Gastrocnemius medialis (tissue), 4 donors: ENCODE results near the gene INPP4B. TPM values are rescaled to one million over a fixed set of nuclear protein-coding genes. Genes with fewer than 3 reads are reported as not detected.
A peak's percentile ranks its signal among the peaks of the same experiment; 100 is the strongest.

Experiments used
- ATAC-seq, 2 donors: fragments of 150-250 bp; one replicate each; pipeline ENCODE4 v1.9.1; 2016
- DNase-seq, 2 donors: peaks; one replicate each; pipeline ENCODE4 v3.0.0-alpha.2; 2019
- H3K27ac ChIP-seq, 4 donors: fragments of 200-600 bp; sonication (generic); 1 replicate in 1 of 4; 2 replicates in 3 of 4; pipeline ENCODE4 v1.5.1; 2016 to 2018; ENCODE audit warnings: mild to moderate bottlenecking in 2 of 4, moderate library complexity in 1 of 4
- H3K27me3 ChIP-seq, 3 donors: fragments of 200-600 bp; sonication (generic) in 2 of 3; 1 replicate in 1 of 3; 2 replicates in 2 of 3; pipeline versions ENCODE4 v1.5.1 to v1.6.0; 2016 to 2019; ENCODE audit warnings: mild to moderate bottlenecking in 1 of 3, moderate library complexity in 1 of 3
- H3K36me3 ChIP-seq, 2 donors: fragments of 200-600 bp; sonication (generic) in 1 of 2; one replicate each; pipeline ENCODE4 v1.5.1; 2017 to 2018
- H3K4me1 ChIP-seq, 2 donors: fragments of 200-600 bp; sonication (generic) in 1 of 2; one replicate each; pipeline ENCODE4 v1.5.1; 2016 to 2017; ENCODE audit warnings: mild to moderate bottlenecking in 2 of 2
- H3K4me3 ChIP-seq, 4 donors: fragments of 200-600 bp; sonication (generic) in 3 of 4; 1 replicate in 1 of 4; 2 replicates in 3 of 4; pipeline ENCODE4 v1.5.1; 2016 to 2019; ENCODE audit warnings: mild to moderate bottlenecking in 2 of 4
- H3K9me3 ChIP-seq, 3 donors: fragments of 200-600 bp; sonication (generic) in 2 of 3; 1 replicate in 1 of 3; 2 replicates in 2 of 3; pipeline ENCODE4 v1.5.1; 2016 to 2019
- POLR2A ChIP-seq, 2 donors: fragments of 450-650 bp; IDR thresholded peaks; one replicate each; pipeline ENCODE4 v1.6.1; 2017; ENCODE audit warnings: antibody characterized with exemption in 2 of 2, mild to moderate bottlenecking in 2 of 2, moderate library complexity in 2 of 2
- in situ Hi-C, 4 donors: fragments of 200-750 bp; cut with MboI; loops; one replicate each; pipeline versions ENCODE4 v1.15.0 to v1.8.0; 2017; ENCODE audit warnings: low sequenced_read_pairs in 4 of 4
- intact Hi-C: fragments of 100-400 bp; cut with DNase I; formaldehyde crosslinking; loops from one replicate; pipeline ENCODE4 v1.15.1; 2023; ENCODE audit warnings: low total_unique reads
- total RNA-seq, 4 donors: library from RNA; depleted of rRNA; stranded (reverse); fragments of >200 nt; gene quantifications; one replicate each; pipeline versions ENCODE4 v1.1.0 to v1.2.3, GENCODE V29; 2016
- TF ChIP-seq, protein P1 (sequence below), 5 experiments: fragments of 450-650 bp in 3 of 5; fragments of 200-600 bp in 2 of 5; sonication (generic) in 2 of 5; IDR thresholded peaks in 4 of 5; conservative IDR thresholded peaks in 1 of 5; 1 replicate in 4 of 5; 2 replicates in 1 of 5; pipeline ENCODE4 v1.5.1; 2016 to 2019; ENCODE audit warnings: antibody characterized with exemption in 5 of 5, mild to moderate bottlenecking in 3 of 5, moderate library complexity in 3 of 5

INPP4B gene
- total RNA-seq, 4 donors from 2014 or later = 7.5 to 23.6 (median 9.1) TPM

DNA sequence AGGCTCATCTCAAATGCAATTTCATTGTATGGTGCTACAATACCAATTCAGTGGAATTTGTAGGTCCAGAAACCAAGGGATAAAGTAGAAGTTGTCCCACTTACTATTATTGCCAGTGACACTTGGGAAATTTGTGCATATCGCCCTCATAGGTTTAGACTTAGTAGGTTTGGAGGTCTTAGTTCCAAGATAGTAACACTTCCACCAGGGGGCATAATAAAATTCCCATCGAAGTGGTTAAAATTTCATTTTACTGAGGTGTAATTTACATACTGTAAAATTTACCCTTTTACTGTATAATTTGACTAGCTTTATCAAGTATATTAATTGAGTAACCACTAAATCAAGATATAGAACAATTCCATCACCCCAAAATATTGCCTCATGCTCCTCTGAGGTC is 174.6 kb downstream of the INPP4B start:
- no peaks in the 10 kb centered on the region for H3K4me1 ChIP-seq
- in situ Hi-C loops = no loop called here
- H3K4me3 ChIP-seq = no peak overlapping the region
- no peak overlapping the region for H3K27ac ChIP-seq
- TF ChIP-seq POLR2A (IDR thresholded peaks at IDR 0.05) = no peak
- TF ChIP-seq, protein P1, sequence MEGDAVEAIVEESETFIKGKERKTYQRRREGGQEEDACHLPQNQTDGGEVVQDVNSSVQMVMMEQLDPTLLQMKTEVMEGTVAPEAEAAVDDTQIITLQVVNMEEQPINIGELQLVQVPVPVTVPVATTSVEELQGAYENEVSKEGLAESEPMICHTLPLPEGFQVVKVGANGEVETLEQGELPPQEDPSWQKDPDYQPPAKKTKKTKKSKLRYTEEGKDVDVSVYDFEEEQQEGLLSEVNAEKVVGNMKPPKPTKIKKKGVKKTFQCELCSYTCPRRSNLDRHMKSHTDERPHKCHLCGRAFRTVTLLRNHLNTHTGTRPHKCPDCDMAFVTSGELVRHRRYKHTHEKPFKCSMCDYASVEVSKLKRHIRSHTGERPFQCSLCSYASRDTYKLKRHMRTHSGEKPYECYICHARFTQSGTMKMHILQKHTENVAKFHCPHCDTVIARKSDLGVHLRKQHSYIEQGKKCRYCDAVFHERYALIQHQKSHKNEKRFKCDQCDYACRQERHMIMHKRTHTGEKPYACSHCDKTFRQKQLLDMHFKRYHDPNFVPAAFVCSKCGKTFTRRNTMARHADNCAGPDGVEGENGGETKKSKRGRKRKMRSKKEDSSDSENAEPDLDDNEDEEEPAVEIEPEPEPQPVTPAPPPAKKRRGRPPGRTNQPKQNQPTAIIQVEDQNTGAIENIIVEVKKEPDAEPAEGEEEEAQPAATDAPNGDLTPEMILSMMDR (IDR thresholded peaks at IDR 0.05 in 4 of 5, conservative IDR thresholded peaks at IDR 0.05 in 1 of 5) = no peak
- intact Hi-C loops = no loop called here
- no peak for ATAC-seq
- no peak for DNase-seq
- no peaks in the 10 kb centered on the region for H3K27me3 ChIP-seq
- H3K9me3 ChIP-seq = no peaks in the 10 kb centered on the region
- no peaks in the 10 kb centered on the region for H3K36me3 ChIP-seq

GRCh38 chr4:142663828-142664227 is 182.3 kb downstream of the INPP4B start:
- in situ Hi-C loops = no loop called here
- ATAC-seq (no peak), DNase-seq (no peak)
- H3K4me3 ChIP-seq = no peak overlapping the region
- H3K9me3 ChIP-seq = peaks cover 0 to under 1% (median 0%) of the 10 kb centered on the region in 3 donors
- H3K27ac ChIP-seq = no peak overlapping the region
- TF ChIP-seq, protein P1 (IDR thresholded peaks at IDR 0.05 in 4 of 5, conservative IDR thresholded peaks at IDR 0.05 in 1 of 5) = no peak
- TF ChIP-seq POLR2A (IDR thresholded peaks at IDR 0.05) = no peak
- H3K27me3 ChIP-seq = no peaks in the 10 kb centered on the region
- intact Hi-C loops = no loop called here
- H3K36me3 ChIP-seq = no peaks in the 10 kb centered on the region
- no peaks in the 10 kb centered on the region for H3K4me1 ChIP-seq

- Histone ChIP-seq H3K27ac (no peak overlapping the region), H3K27me3 (no peaks in the 10 kb centered on the region), H3K4me3 (no peak overlapping the region), H3K36me3 (no peaks in the 10 kb centered on the region), H3K4me1 (no peaks in the 10 kb centered on the region), H3K9me3 (peaks cover 0 to 20% (median 6%) of the 10 kb centered on the region in 3 donors)
- intact Hi-C loops (no loop called here), in situ Hi-C loops (no loop called here)
- ATAC-seq = no peak
- TF ChIP-seq, protein P1 (IDR thresholded peaks at IDR 0.05 in 4 of 5, conservative IDR thresholded peaks at IDR 0.05 in 1 of 5) = no peak
- no peak for TF ChIP-seq POLR2A (IDR thresholded peaks at IDR 0.05)
- DNase-seq = no peak
Observed at GRCh38 chr4:142660728-142661127, 185.4 kb downstream of the INPP4B start.

DNA sequence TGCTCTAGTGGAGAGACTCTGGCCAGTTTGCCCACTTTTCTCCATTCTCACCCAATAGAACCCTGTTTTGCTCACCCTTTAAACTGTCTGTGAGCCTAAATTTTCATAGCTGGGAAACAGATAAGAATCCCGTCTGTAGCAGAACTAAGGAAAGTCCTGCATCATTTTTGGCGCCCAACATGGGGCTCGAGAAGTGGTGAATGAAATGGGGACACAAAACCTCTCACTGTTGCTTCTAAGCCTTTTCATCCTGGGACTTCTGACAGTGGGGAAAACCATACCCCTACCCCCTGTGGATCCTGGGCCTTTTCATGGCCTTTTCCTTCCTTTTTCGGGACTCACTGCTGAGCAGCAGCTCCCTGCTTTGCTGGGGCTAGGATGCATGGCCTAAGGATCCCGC is 189.9 kb downstream of the INPP4B start:
- no peak for TF ChIP-seq POLR2A (IDR thresholded peaks at IDR 0.05)
- TF ChIP-seq, protein P1 (IDR thresholded peaks at IDR 0.05 in 4 of 5, conservative IDR thresholded peaks at IDR 0.05 in 1 of 5) = no peak
- in situ Hi-C loops = no loop called here

DNA sequence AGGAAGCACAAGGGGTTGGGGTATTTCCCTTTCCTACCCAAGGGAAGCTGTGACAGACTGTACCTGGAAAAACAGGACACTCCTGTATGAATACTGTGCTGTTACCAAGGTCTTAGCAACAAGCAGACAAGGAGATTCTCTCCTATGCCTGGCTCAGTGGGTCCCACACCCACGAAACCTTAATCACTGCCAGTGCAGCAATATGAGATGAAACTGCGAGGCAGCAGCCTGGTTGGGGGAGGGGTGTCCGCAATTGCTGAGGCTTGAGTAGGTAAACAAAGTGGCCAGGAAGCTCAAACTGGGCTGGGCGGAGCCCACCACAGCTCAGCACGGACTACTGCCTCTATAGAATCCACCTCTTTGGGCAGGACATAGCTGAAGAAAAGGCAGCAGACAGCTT is 197.7 kb downstream of the INPP4B start:
- Histone ChIP-seq H3K27ac (no peak overlapping the region), H3K36me3 (no peaks in the 10 kb centered on the region), H3K9me3 (peaks cover 0 to 4% (median 3%) of the 10 kb centered on the region in 3 donors), H3K27me3 (no peaks in the 10 kb centered on the region), H3K4me1 (no peaks in the 10 kb centered on the region), H3K4me3 (no peak overlapping the region)
- DNase-seq (no peak), ATAC-seq (no peak)
- in situ Hi-C loops (no loop called here), intact Hi-C loops (no loop called here)
- TF ChIP-seq POLR2A (IDR thresholded peaks at IDR 0.05) = no peak
- TF ChIP-seq, protein P1 (IDR thresholded peaks at IDR 0.05 in 4 of 5, conservative IDR thresholded peaks at IDR 0.05 in 1 of 5) = no peak

More for the DNA sequence above, 189.9 kb downstream of the INPP4B start:
- H3K9me3 ChIP-seq = peaks cover 0 to 38% (median 9%) of the 10 kb centered on the region in 3 donors
- ATAC-seq (no peak), DNase-seq (no peak)
- H3K4me3 ChIP-seq = peak overlapping the region in 1 of 4 donors; percentile 13
- H3K36me3 ChIP-seq = peaks cover 0 to 9% of the 10 kb centered on the region in 2 donors
- intact Hi-C loops = no loop called here
- no peaks in the 10 kb centered on the region for H3K27me3 ChIP-seq
- no peak overlapping the region for H3K27ac ChIP-seq
- no peaks in the 10 kb centered on the region for H3K4me1 ChIP-seq
